ENCODE results near the gene TUFT1.

DNA sequence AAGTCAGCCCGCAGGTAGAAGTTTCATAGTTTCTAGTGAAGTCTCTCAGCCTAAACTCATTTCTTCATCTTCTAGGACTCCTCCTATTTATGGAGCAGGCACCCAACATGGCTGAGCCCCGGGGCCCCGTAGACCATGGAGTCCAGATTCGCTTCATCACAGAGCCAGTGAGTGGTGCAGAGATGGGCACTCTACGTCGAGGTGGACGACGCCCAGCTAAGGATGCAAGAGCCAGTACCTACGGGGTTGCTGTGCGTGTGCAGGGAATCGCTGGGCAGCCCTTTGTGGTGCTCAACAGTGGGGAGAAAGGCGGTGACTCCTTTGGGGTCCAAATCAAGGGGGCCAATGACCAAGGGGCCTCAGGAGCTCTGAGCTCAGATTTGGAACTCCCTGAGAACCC, 21.7 kb upstream of the TUFT1 start:
- TF ChIP-seq POLR2A (IDR thresholded peaks at IDR 0.05) (no peak), EP300 (IDR thresholded peaks at IDR 0.05) (no peak), POLR2AphosphoS5 (IDR thresholded peaks at IDR 0.05) (no peak)
- TF ChIP-seq, protein P1, sequence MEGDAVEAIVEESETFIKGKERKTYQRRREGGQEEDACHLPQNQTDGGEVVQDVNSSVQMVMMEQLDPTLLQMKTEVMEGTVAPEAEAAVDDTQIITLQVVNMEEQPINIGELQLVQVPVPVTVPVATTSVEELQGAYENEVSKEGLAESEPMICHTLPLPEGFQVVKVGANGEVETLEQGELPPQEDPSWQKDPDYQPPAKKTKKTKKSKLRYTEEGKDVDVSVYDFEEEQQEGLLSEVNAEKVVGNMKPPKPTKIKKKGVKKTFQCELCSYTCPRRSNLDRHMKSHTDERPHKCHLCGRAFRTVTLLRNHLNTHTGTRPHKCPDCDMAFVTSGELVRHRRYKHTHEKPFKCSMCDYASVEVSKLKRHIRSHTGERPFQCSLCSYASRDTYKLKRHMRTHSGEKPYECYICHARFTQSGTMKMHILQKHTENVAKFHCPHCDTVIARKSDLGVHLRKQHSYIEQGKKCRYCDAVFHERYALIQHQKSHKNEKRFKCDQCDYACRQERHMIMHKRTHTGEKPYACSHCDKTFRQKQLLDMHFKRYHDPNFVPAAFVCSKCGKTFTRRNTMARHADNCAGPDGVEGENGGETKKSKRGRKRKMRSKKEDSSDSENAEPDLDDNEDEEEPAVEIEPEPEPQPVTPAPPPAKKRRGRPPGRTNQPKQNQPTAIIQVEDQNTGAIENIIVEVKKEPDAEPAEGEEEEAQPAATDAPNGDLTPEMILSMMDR (IDR thresholded peaks at IDR 0.05), result no peak
